ENCODE results near the gene S100A1. TPM values are rescaled to one million over a fixed set of nuclear protein-coding genes. Genes with fewer than 3 reads are reported as not detected.
A peak's percentile ranks its signal among the peaks of the same experiment; 100 is the strongest.

The S100A1 gene
- total RNA-seq, 1 experiment from 2014 or later, result 1.3 TPM

- ATAC-seq (peak; percentile 20), DNase-seq (ENCODE audit: low spot score) (peak; percentile 30)
- peaks cover 7% of the 10 kb centered on the region; the same call in 1 of the 2 replicates for H3K36me3 Mint-ChIP-seq
- POLR2A ChIA-PET, result interaction anchor here (0.7 to 2.2 kb wide), 7 partner anchors 15 to 104 kb away, joined by 3 to 10 read pairs (median 3); partner anchors contain the start of genes INTS3 and SLC27A3
- TF ChIP-seq HMGXB4 (CRISPR knock-in tag; IDR thresholded peaks at IDR 0.05) (peak; percentile 79; the same call in 1 of the 2 replicates), ATF6 (CRISPR knock-in tag; IDR thresholded peaks at IDR 0.05) (no peak), SOX15 (CRISPR knock-in tag; IDR thresholded peaks at IDR 0.05) (no peak), ZBTB21 (CRISPR knock-in tag; IDR thresholded peaks at IDR 0.05; ENCODE audit: borderline replicate concordance) (0 out of 2 replicates have a peak, but pooled peaks have one; percentile 38), PRDM15 (CRISPR knock-in tag; IDR thresholded peaks at IDR 0.05) (0 out of 2 replicates have a peak, but pooled peaks have one; percentile 46), PREB (CRISPR knock-in tag; IDR thresholded peaks at IDR 0.05; ENCODE audit: borderline replicate concordance) (no peak), TP53 (CRISPR knock-in tag; IDR thresholded peaks at IDR 0.05) (peak; percentile 47; the same call in 1 of the 2 replicates), FOXJ3 (CRISPR knock-in tag; IDR thresholded peaks at IDR 0.05; ENCODE audit: borderline replicate concordance) (no peak), ZNF263 (CRISPR knock-in tag; IDR thresholded peaks at IDR 0.05; ENCODE audit: low read depth) (0 out of 2 replicates have a peak, but pooled peaks have one; percentile 40)
- TF ChIP-seq, protein P1, sequence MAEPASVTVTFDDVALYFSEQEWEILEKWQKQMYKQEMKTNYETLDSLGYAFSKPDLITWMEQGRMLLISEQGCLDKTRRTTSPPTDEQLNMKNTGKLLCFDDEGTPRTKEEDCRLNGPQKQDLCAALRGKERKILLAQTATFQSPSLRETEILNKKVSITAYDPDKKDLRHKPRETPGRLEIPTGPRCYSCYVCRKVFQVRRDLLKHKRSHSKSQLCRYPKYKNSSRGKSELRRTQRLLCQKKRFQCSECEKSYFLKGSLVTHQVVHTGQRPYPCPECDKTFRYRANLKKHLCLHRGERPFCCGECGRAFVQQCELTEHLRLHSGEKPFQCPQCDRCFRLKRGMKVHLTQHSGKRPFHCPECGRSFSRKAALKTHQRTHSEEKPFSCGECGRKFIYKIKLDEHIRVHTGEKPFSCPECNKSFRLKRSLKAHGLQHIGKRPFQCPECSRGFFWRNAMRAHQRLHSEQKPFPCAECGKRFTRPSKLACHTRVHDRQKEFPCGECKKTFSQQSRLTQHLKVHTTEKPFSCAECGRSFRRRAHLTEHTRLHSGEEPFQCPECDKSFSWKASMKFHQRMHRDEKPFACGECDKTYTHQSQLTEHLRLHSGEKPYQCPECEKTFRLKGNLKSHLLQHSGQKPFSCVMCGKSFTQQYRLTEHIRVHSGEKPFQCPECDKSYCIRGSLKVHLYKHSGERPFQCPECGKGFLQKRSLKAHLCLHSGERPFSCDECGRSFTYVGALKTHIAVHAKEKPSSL (CRISPR knock-in tag; conservative IDR thresholded peaks at IDR 0.05), result no peak
- TF ChIP-seq, protein P2, sequence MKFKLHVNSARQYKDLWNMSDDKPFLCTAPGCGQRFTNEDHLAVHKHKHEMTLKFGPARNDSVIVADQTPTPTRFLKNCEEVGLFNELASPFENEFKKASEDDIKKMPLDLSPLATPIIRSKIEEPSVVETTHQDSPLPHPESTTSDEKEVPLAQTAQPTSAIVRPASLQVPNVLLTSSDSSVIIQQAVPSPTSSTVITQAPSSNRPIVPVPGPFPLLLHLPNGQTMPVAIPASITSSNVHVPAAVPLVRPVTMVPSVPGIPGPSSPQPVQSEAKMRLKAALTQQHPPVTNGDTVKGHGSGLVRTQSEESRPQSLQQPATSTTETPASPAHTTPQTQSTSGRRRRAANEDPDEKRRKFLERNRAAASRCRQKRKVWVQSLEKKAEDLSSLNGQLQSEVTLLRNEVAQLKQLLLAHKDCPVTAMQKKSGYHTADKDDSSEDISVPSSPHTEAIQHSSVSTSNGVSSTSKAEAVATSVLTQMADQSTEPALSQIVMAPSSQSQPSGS (CRISPR knock-in tag; IDR thresholded peaks at IDR 0.05; ENCODE audit: borderline replicate concordance, low read depth), result no peak
- CTCF ChIA-PET, result interaction anchor here (0.6 to 4.7 kb wide), 27 partner anchors 12 to 324 kb away, joined by 3 to 52 read pairs (median 6); partner anchors contain the start of genes CHTOP, INTS3, RAB13 and S100A13
- peak overlapping the region; percentile 87 for H3K4me3 Mint-ChIP-seq
- peaks cover 18% of the 10 kb centered on the region for H3K4me1 Mint-ChIP-seq
- no peaks in the 10 kb centered on the region for H3K9me3 Mint-ChIP-seq
- peaks cover 24% of the 10 kb centered on the region for H3K27me3 Mint-ChIP-seq (ENCODE audit: low read depth)
- no peak overlapping the region for H3K27ac Mint-ChIP-seq
Measured at GRCh38 chr1:153679337-153680119, 51.3 kb downstream of the S100A1 start.
